SU-DHL-6 (cell line): ENCODE results near the gene UBASH3B.

Experiments used
- H2AFZ ChIP-seq: fragments of 200-600 bp; sonication (generic); 2 replicates; pipeline ENCODE4 v1.6.1; 2014; ENCODE audit warnings: low read depth, mild to moderate bottlenecking, moderate library complexity, mixed read lengths, antibody characterized with exemption, low read length; ENCODE audit not compliant: severe bottlenecking
- H3F3A ChIP-seq: fragments of 200-600 bp; shearing (Covaris generic); 2 replicates; pipeline ENCODE4 v1.6.0; 2016; ENCODE audit warnings: antibody characterized with exemption, mild to moderate bottlenecking; ENCODE audit not compliant: insufficient read depth
- H3K27ac ChIP-seq: fragments of 200-600 bp; sonication (generic); 2 replicates; pipeline ENCODE4 v1.5.1; 2016; ENCODE audit warnings: low read depth, mild to moderate bottlenecking, low read length, moderate library complexity, mixed read lengths
- H3K27me3 ChIP-seq: fragments of 200-600 bp; sonication (generic), shearing (Covaris generic); 2 replicates; pipeline ENCODE4 v1.6.0; 2014; ENCODE audit warnings: mild to moderate bottlenecking, low read length
- H3K36me3 ChIP-seq: fragments of 200-600 bp; sonication (generic); 2 replicates; pipeline ENCODE4 v1.6.1; 2014; ENCODE audit warnings: mild to moderate bottlenecking, low read length, mixed read lengths
- H3K4me2 ChIP-seq: fragments of 300-600, 200-600 bp; shearing (Covaris generic), sonication (generic); 2 replicates; pipeline ENCODE4 v1.6.0; 2014; ENCODE audit warnings: low read length, low read depth, mild to moderate bottlenecking; ENCODE audit not compliant: poor library complexity, severe bottlenecking
- H3K4me3 ChIP-seq: fragments of 200-600 bp; sonication (generic); 2 replicates; pipeline ENCODE4 v1.5.1; 2014; ENCODE audit warnings: antibody characterized with exemption, low read length, mild to moderate bottlenecking, mixed read lengths; ENCODE audit not compliant: insufficient read depth, poor library complexity, severe bottlenecking
- H3K79me2 ChIP-seq: fragments of 200-600 bp; sonication (generic); 2 replicates; pipeline ENCODE4 v1.6.1; 2014; ENCODE audit warnings: mild to moderate bottlenecking, low read length, moderate library complexity; ENCODE audit not compliant: insufficient read depth
- H3K9ac ChIP-seq: fragments of 200-600 bp; sonication (generic); 2 replicates; pipeline ENCODE4 v1.7.0; 2014; ENCODE audit warnings: mild to moderate bottlenecking, low read length
- H3K9me2 ChIP-seq: fragments of 200-600 bp; sonication (generic); replicated peaks from 2 replicates; pipeline ENCODE4 v1.6.1; 2014; ENCODE audit warnings: low read length; ENCODE audit not compliant: insufficient read depth
- H3K9me3 ChIP-seq: fragments of 200-600 bp; sonication (generic); 2 replicates; pipeline ENCODE4 v1.6.1; 2014; ENCODE audit warnings: low read length, mixed read lengths; ENCODE audit not compliant: insufficient read depth
- H4K20me1 ChIP-seq: fragments of 200-600 bp; sonication (generic); 2 replicates; pipeline ENCODE4 v1.6.1; 2014; ENCODE audit warnings: low read depth, mild to moderate bottlenecking, antibody characterized with exemption, low read length, moderate library complexity, mixed read lengths
- CTCF ChIP-seq: fragments of 200-600 bp; sonication (generic); IDR thresholded peaks from one replicate; pipeline ENCODE4 v1.5.1; 2017; ENCODE audit warnings: antibody characterized with exemption, mild to moderate bottlenecking, low read length, moderate library complexity; ENCODE audit not compliant: insufficient read depth, poor library complexity, severe bottlenecking
- EZH2phosphoT487 ChIP-seq: fragments of 200-600 bp; sonication (generic), shearing (Covaris generic); conservative IDR thresholded peaks from 2 replicates; pipeline ENCODE4 v1.6.1; 2018; ENCODE audit warnings: mild to moderate bottlenecking, antibody characterized with exemption, low read length, moderate library complexity, mixed read lengths

UBASH3B gene

GRCh38 chr11:122746611-122747244, 91.2 kb downstream of the UBASH3B start:
- TF ChIP-seq EZH2phosphoT487 (no peak), CTCF (no peak)
- Histone ChIP-seq H3K4me3 (no peak overlapping the region), H3K4me2 (no peak overlapping the region), H3F3A (no peaks in the 10 kb centered on the region), H4K20me1 (no peaks in the 10 kb centered on the region), H3K9me2 (no peaks in the 10 kb centered on the region), H2AFZ (no peak overlapping the region), H3K9me3 (no peaks in the 10 kb centered on the region), H3K9ac (no peak overlapping the region), H3K36me3 (no peaks in the 10 kb centered on the region), H3K27me3 (no peaks in the 10 kb centered on the region), H3K79me2 (no peaks in the 10 kb centered on the region), H3K27ac (no peak overlapping the region)

- no peak for TF ChIP-seq CTCF
- no peak for TF ChIP-seq EZH2phosphoT487
- H3K4me2 ChIP-seq, result no peak overlapping the region
- H3K9ac ChIP-seq, result no peak overlapping the region
- H3K27ac ChIP-seq, result no peak overlapping the region
- no peaks in the 10 kb centered on the region for H3K79me2 ChIP-seq
- H3K36me3 ChIP-seq, result no peaks in the 10 kb centered on the region
- H3F3A ChIP-seq, result no peaks in the 10 kb centered on the region
- no peaks in the 10 kb centered on the region for H3K9me3 ChIP-seq
- no peaks in the 10 kb centered on the region for H4K20me1 ChIP-seq
- no peaks in the 10 kb centered on the region for H3K9me2 ChIP-seq
- H2AFZ ChIP-seq, result no peak overlapping the region
- no peaks in the 10 kb centered on the region for H3K27me3 ChIP-seq
- no peak overlapping the region for H3K4me3 ChIP-seq
Measured at GRCh38 chr11:122747351-122747781, 91.8 kb downstream of the UBASH3B start.

DNA sequence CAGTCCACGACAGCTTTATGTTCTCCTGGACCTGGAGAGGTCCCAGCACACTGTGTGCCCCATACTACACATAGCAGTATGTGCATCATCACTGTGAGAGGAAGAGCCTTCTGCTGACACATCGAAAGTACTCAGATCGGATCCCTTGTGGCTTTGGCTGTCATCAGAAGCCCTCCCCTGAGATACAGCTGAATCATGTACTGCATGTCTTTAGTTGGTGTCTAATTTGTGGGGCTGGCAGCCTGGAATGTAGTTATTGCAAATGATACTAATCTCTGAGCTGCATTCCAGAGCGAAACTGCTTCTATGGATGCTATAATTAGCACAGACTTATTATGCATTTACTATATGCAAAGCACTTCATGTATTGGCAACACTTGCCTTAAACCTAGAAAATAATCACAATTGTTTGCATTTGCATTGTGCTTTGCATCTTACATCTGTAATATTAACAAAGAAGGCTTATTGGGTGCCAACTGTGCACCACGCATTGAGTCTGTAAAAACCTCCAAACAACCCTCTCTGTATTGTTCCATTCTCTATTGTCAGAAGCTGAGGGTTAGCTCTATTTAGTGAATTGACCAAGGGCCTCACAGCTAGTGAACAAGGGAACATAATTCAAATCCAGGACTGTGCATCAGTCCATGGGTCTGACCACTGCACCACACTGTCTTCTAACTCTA, 93.6 kb downstream of the UBASH3B start:
- Histone ChIP-seq H3K4me3 (no peak overlapping the region), H3K9me3 (no peaks in the 10 kb centered on the region), H3K27ac (no peak overlapping the region), H3K27me3 (no peaks in the 10 kb centered on the region), H3K9ac (no peak overlapping the region), H3K36me3 (no peaks in the 10 kb centered on the region), H3K9me2 (no peaks in the 10 kb centered on the region), H2AFZ (no peak overlapping the region), H4K20me1 (no peaks in the 10 kb centered on the region), H3K4me2 (no peak overlapping the region), H3F3A (no peaks in the 10 kb centered on the region), H3K79me2 (no peaks in the 10 kb centered on the region)
- TF ChIP-seq EZH2phosphoT487 (no peak), CTCF (no peak)
